Measurements from ENCODE around the gene CFAP52.
"Not testable (repeated sequence)": the region's sequence is repeated elsewhere in the genome, so short reads cannot be mapped to it uniquely, and the experiment has no call there.

CFAP52 gene

DNA sequence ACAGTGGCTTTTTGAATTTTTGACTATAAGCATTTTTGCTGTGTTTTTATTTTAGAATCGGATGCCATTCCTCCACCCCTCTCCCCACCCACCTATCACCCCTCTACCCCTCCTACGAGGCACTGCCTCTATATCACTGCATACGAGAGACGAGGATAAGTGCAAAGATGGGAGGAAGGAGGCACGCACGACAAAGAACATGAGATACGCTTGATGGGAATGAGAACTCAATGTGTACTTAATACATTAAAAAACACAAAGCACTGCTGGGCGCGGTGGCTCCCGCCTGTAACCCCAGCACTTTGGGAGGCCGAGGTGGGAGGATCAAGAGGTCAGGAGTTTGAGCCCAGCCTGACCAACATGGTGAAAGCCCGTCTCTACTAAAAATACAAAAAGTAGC is 60.1 kb downstream of the CFAP52 start:
- no peak for TF ChIP-seq CTCF (IDR thresholded peaks at IDR 0.05; ENCODE audit: borderline replicate concordance, control extremely low read depth, extremely low read depth, insufficient read depth, missing control alignments)
- DNase-seq (ENCODE audit: low spot score), result no peak
- in situ Hi-C loops (cut with MboI; ENCODE audit: low sequenced_read_pairs, unreplicated experiment), result no loop called here

- in situ Hi-C loops (cut with MboI; ENCODE audit: low sequenced_read_pairs, unreplicated experiment); DNase-seq (ENCODE audit: low spot score): not testable (repeated sequence)
Measured at GRCh38 chr17:9640388-9640787, 63.9 kb downstream of the CFAP52 start.

DNA sequence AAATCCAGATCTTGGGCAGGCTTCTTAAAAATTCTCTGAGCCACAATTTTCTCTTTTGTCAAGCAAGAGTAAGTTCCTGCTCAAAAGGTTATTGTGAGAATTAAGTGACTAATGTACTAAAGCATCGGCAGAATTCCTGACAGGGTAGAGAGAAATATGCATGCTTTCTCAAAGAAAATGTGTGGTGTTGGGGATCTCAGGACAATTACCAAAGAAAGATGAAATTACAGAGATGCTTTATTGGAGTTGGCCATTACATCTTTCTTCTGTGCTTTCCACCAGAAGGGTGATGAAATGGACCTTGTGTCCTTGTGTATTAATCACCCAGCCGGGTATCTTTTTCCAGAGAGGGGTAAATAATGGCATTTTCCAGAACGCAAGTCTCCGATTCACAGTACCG is 67.2 kb downstream of the CFAP52 start:
- TF ChIP-seq CTCF (IDR thresholded peaks at IDR 0.05; ENCODE audit: borderline replicate concordance, control extremely low read depth, extremely low read depth, insufficient read depth, missing control alignments), result no peak
- in situ Hi-C loops (cut with MboI; ENCODE audit: low sequenced_read_pairs, unreplicated experiment), result no loop called here
- DNase-seq (ENCODE audit: low spot score), result no peak

- in situ Hi-C loops (cut with MboI; ENCODE audit: low sequenced_read_pairs, unreplicated experiment), result no loop called here
- peak; percentile 59 for DNase-seq (ENCODE audit: low spot score)
- no peak for TF ChIP-seq CTCF (IDR thresholded peaks at IDR 0.05; ENCODE audit: borderline replicate concordance, control extremely low read depth, extremely low read depth, insufficient read depth, missing control alignments)
Measured at GRCh38 chr17:9644910-9645751, 68.7 kb downstream of the CFAP52 start, which contains the start of gene USP43. Gene USP43, plus strand, starts transcription at chr17:9645517. Its CDS starts 116 bp downstream, at chr17:9645633.

- in situ Hi-C loops (cut with MboI; ENCODE audit: low sequenced_read_pairs, unreplicated experiment), result no loop called here
- peak; percentile 55 for DNase-seq (ENCODE audit: low spot score)
- TF ChIP-seq CTCF (IDR thresholded peaks at IDR 0.05; ENCODE audit: borderline replicate concordance, control extremely low read depth, extremely low read depth, insufficient read depth, missing control alignments), result no peak
Measured at GRCh38 chr17:9645851-9646545, 69.6 kb downstream of the CFAP52 start.

DNA sequence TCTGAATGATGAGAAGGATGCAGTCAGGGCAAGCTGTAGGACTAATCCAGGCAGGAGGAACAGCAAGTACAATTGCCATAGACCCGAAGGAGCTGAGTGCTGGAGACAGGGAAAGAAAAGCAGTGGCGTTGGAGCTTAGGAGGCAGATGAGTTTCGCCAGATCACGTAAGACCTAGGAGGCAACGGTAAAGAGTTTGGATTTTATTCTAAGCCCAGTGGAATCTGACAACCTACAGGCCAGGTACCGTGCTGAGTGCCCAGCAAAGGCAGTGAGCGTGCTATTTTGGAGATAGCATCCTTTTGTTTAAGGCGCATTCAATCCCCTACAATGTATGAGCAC is 70.1 kb downstream of the CFAP52 start:
- no peak for TF ChIP-seq CTCF (IDR thresholded peaks at IDR 0.05; ENCODE audit: borderline replicate concordance, control extremely low read depth, extremely low read depth, insufficient read depth, missing control alignments)
- in situ Hi-C loops (cut with MboI; ENCODE audit: low sequenced_read_pairs, unreplicated experiment), result no loop called here
- no peak for DNase-seq (ENCODE audit: low spot score)

- in situ Hi-C loops (cut with MboI; ENCODE audit: low sequenced_read_pairs, unreplicated experiment), result no loop called here
Measured at GRCh38 chr17:9647014-9647413, 70.6 kb downstream of the CFAP52 start.

More at GRCh38 chr17:9647014-9647413, 70.6 kb downstream of the CFAP52 start:
- TF ChIP-seq CTCF (IDR thresholded peaks at IDR 0.05; ENCODE audit: borderline replicate concordance, control extremely low read depth, extremely low read depth, insufficient read depth, missing control alignments), result no peak
- DNase-seq (ENCODE audit: low spot score), result no peak

All from GM13976 (cell line).